Astrocyte of the cerebellum (primary cell): ENCODE data around the gene FAM222B.
"Not testable (repeated sequence)": the region's sequence is repeated elsewhere in the genome, so short reads cannot be mapped to it uniquely, and the experiment has no call there.

Source experiments
- DNase-seq: peaks from one replicate; pipeline ENCODE4 v3.0.0-alpha.2; 2011; ENCODE audit warnings: low read depth
- H3K4me3 ChIP-seq: 2 replicates; pipeline ENCODE4 v1.5.1; 2011; ENCODE audit warnings: mild to moderate bottlenecking, low read depth, low read length, moderate library complexity
- in situ Hi-C: cut with HindIII; loops from 2 replicates; pipeline ENCODE4 v1.10.0; 2017; ENCODE audit warnings: low sequenced_read_pairs
- TF ChIP-seq, protein P1 (sequence below): IDR thresholded peaks from 2 replicates; pipeline ENCODE4 v1.5.1; 2012; ENCODE audit warnings: low read length, low read depth, moderate library complexity, mild to moderate bottlenecking; ENCODE audit errors: missing control alignments

FAM222B gene

GRCh38 chr17:28855336-28855679 is 12.7 kb upstream of the FAM222B start:
- in situ Hi-C loops = no loop called here
- TF ChIP-seq, protein P1, sequence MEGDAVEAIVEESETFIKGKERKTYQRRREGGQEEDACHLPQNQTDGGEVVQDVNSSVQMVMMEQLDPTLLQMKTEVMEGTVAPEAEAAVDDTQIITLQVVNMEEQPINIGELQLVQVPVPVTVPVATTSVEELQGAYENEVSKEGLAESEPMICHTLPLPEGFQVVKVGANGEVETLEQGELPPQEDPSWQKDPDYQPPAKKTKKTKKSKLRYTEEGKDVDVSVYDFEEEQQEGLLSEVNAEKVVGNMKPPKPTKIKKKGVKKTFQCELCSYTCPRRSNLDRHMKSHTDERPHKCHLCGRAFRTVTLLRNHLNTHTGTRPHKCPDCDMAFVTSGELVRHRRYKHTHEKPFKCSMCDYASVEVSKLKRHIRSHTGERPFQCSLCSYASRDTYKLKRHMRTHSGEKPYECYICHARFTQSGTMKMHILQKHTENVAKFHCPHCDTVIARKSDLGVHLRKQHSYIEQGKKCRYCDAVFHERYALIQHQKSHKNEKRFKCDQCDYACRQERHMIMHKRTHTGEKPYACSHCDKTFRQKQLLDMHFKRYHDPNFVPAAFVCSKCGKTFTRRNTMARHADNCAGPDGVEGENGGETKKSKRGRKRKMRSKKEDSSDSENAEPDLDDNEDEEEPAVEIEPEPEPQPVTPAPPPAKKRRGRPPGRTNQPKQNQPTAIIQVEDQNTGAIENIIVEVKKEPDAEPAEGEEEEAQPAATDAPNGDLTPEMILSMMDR = no peak
- peak overlapping the region; percentile 90 for H3K4me3 ChIP-seq
- no peak for DNase-seq

DNA sequence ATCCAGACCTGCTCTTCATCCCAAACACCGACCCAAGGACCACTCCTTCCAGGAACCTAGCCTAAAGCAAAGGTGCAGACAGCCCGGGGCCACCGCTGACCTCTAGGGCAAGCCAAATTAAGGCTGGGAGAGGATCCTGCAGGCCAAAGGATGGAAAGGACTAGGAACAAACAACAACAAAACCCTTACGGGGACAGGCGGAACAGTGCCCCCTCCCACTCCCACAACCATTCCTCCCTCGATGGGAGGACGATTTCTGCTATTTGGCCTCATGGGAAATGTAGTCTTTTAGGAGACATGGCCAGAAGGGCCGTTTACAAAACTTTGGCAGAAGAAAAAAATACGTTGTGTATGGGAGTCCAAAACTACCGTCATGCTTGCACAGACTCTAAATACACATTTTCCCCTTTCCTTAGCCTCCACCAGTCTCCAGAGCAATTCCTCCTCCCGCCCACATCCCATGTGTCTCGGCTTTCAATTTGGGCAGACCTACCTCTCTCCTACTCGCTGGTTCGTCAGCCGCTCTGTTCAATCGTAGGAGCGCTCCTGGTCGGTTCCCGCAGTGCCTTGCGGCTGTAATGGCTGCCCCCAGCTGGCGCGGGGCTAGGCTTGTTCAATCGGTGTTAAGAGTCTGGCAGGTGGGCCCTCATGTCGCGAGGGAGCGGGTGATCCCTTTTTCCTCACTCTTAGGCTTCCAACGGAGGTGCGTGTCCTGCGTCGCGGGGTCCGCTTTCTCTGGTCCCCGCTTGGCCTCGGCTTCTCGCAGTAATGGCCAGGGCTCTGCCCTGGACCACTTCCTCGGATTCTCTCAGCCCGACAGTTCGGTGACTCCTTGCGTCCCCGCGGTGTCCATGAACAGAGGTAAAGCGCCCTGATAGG is 12.1 kb upstream of the FAM222B start, which contains the start of gene ERAL1:
TSS of gene ERAL1 (plus strand) at position 560 of the 879 bp plus-strand sequence. CDS start at position 579, 19 bp downstream.
- DNase-seq = peak; percentile 60
- TF ChIP-seq, protein P1 = no peak
- in situ Hi-C loops = no loop called here
- H3K4me3 ChIP-seq = peak within 1 kb of the TSS; percentile 90

DNA sequence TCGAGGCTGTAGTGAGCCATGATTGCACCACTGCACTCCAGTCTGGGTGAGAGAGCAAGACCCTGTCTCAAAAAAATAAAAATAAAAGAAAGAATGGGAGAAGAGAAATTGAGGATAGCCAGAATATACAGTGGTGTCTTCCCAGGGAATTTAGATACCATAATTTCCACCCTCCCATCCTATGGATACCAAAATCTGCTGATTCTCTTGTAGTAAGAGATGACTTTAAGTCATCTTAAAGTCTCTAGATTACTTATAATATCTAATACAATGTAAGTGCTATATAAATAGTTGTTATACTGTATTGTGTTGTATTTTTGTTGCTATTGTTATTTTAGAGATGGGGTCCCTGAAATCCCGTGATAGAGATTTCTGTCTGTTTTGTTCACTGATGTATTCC is 10.7 kb upstream of the FAM222B start:
- TF ChIP-seq, protein P1 = no peak
- DNase-seq = no peak
- in situ Hi-C loops = no loop called here

GRCh38 chr17:28849281-28849680 is 6.7 kb upstream of the FAM222B start:
- in situ Hi-C loops = no loop called here
- DNase-seq = no peak
- TF ChIP-seq, protein P1 = no peak

More for the DNA sequence above, 10.7 kb upstream of the FAM222B start:
- no peak overlapping the region for H3K4me3 ChIP-seq

DNA sequence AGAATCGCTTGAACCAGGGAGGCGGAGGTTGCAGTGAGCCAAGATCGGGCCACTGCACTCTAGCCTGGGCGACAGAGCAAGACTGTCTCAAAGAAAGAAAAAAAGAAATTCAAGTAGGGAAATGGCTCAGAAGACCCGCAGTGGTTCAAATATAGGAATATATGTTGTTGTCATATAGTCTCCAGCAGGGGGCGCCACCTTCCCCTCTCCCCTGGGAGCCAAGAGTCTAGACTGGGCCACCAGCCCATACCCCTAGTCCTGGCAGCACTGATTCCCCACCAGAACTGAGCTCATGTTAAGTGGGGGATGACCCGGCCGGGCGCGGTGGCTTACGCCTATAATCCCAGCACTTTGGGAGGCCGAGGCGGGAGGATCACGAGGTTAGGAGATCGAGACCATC is 6.1 kb upstream of the FAM222B start:
- DNase-seq, in situ Hi-C loops: not testable (repeated sequence)
- TF ChIP-seq, protein P1 = peak; percentile 33

More at GRCh38 chr17:28849281-28849680, 6.7 kb upstream of the FAM222B start:
- no peak overlapping the region for H3K4me3 ChIP-seq

DNA sequence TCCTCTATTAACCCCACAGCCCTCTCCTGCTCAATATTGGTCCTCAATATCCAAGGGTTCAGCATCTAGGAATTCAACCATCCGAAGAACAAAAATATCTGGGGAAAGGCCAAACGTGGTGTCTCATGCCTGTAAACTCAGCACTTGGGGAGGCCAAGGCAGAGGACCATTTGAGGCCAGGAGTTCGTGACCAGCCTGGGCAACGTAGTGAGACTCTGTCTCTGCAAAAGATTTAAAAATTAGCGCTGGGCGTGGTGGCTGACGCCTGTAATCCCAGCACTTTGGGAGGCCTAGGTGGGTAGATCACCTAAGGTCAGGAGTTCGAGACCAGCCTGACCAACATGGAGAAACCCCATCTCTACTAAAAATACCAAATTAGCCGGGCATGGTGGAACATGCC is 4.1 kb upstream of the FAM222B start:
- H3K4me3 ChIP-seq, in situ Hi-C loops: not testable (repeated sequence)

More for the DNA sequence above, 6.1 kb upstream of the FAM222B start:
- not testable (repeated sequence) for H3K4me3 ChIP-seq

GRCh38 chr17:28846231-28846630 is 3.6 kb upstream of the FAM222B start:
- in situ Hi-C loops = no loop called here
- no peak overlapping the region for H3K4me3 ChIP-seq
- no peak for DNase-seq
- TF ChIP-seq, protein P1 = no peak

More for the DNA sequence above, 4.1 kb upstream of the FAM222B start:
- DNase-seq = not testable (repeated sequence)
